Stimulated activated CD4-positive, alpha-beta T cell treated with anti-CD3 and anti-CD28 coated beads, Interleukin-2, amount 100 ng/mL, for 24 hours (primary cell): Measurements from ENCODE around the gene STX18.

ENCODE experiments used
- DNase-seq, 2 donors: peaks; one replicate each; pipeline ENCODE4 v3.0.0-alpha.2; 2020

STX18 gene

DNA sequence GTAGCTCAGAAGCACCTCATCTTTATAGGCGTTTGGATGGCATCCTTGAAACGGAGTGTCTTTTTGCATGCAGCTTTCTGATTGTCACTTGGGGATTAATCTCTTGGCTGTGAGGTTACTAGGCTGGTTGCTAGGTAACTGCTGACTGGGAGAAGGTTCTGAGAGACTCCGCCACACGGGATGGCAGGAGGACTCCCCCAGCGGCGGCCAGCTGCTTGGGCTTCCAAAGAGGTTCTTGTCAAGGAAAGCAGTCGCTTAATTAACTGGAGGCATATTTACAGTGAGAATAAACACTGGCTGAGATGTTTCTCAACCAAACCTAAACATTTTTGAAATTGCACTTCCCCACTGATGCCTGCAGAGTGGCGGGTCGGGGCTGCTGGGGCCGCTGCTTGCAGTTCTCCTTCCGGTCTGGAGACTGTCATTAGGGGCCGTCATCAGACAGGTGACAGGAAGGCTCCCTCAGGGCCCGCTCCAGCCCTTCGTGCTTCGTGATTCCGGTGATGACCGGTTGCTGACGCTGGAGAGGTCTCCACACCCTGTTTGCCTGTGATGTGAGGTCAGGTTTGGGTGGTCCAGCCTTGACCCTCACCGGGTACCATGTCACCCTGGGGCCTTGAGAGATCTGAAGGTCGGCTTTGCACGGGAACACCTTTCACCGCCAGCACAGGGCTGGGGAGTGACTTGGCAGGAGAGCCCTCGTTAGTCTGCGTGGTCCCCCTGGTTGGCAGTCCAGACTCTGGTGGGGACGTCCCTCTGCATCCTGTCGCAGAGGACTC is 145.8 kb downstream of the STX18 start:
- no peak for DNase-seq

DNA sequence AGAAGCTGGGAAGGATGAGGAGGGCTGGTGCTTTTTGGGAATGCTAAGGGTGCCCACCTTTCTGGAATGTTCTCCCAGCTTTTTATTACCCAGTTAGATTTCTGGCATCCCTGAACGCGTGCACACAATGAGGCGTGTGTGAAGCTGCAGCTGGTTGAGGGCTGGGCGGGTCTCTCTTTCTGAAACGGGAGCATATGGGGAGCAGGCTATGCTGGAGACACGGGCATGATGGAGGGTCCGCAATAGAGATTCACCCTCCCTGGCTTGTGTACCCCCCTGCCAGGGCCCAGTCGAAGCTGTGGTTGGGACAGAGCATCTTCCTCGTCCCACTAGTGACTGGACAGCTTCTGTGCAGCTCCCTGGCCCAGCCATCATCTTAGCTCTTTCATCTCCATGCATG is 146.5 kb downstream of the STX18 start:
- DNase-seq: no peak

DNA sequence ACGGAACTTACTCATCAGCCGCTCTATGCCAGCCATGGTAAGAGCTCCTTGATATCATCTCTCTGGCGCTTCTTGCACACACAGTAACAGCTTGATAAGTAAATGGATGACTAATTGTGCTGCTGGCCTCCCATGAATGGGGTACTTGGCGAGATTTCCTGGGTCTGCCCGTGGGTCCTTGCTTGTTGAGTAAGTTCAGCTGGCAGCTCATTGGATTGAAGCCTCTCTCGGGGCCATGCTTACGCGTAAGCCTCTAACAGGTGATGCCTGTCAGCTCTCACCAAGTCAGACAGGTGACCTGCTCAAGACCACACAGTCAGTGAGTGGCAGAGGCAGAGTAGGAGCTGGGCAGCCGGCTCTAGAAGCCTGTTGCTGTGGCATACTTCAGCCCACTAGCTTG is 147.2 kb downstream of the STX18 start:
- no peak for DNase-seq

DNA sequence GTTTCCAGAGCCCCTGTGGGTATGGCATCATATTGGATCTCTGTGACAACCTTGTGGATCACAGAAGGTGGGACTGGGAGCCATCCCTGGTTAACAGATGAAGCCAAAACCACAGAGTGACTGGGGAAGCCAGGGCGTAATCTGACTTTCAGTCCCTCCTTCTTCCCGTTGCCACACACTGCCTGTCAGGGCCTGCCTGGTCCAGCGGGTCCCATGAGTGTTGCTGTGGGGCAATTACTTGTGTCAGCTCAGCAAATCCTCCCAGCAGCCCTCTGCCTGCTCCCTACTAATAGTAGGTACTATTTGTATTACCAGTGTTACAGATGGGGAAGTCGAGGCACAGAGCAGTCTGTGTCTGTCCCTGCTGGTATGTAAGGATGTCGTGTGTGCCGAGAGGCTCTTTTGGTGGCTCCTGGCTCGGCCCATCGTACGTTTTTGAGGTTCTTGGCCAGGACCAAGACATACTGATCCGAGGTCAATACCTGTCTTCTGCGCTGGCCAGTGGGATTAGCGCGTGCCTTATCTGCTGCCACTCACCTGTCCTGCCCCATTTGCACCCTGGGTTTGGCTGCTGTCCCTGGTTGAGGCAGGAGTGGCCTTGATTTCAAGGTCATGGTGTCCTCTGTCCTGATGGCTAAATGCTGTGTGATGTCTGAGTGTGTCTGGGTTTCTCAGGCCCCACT is 149.2 kb downstream of the STX18 start:
- no peak for DNase-seq

DNA sequence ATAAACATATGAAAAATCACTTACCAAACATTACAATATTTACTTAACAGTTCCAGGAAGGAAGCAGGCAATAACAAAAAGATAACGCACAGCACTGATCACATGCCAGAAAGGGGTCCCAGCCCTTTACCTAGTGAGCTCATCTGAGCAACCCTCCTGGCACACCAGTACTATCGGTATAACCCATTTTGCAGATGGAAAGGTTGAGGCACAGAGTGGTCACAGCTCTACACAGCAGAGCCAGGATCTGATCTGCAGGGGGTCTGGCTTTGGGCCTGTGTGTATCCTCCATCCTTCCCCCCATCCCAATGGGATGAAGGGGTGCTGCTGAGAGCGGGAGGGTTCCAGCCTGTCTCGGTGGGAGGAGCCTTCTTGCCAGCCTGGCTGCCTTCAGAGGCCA is 150.0 kb downstream of the STX18 start:
- no peak for DNase-seq

DNA sequence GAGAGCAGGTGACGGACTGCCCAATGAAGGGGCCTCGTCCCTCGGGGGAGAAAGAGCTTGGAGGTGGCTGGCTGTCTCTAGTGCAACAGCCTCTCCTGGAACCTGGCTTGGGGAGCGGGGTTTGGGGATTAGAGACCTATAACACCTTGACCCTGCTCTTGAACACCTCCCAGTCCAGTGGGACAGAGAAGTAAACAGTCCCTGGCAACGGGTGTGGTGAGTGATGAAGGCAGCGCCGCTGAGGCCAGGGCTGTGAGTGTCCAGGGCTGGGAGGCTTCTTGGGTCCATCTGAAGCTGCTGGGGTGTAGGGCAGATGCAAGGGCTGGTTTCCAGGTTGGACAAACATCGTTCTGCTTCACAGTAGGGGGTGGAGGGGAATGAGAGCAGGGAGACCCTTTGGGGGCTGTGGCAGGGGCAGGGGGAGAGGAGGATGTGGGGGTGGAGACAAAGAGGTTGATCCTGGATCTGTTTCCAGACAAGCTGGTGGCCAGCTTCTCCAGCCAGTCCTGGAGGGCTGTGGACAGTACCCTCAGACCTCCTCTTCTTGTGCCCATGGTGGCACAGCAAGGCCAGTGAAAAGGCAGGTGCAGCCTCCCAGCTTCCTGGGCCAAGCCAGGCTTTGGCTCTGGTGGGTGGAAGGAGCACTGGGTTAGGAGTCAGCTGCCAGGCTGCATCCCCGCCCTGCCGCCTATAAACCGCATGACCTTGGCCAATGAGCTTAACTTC is 151.2 kb downstream of the STX18 start:
- no peak for DNase-seq

DNA sequence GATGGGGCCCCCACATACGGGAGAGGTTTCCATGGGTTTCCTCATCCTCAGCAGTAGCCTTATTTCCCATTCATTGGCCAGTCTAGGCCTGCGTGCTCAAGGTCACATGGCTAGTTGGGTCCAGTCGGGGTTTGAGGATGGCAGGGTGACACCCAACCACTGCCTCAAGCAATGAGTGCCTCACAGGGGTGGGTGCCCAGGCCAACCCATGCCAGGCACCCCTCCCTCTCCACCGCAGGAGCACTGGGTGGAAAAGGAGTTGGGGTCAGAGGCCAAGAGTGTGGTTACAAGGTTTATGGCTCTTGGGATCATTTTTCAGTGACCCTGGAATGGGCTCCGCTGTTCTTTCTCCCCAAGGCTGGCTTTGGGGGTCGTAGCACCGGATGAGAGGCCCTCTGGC is 151.8 kb downstream of the STX18 start:
- no peak for DNase-seq

DNA sequence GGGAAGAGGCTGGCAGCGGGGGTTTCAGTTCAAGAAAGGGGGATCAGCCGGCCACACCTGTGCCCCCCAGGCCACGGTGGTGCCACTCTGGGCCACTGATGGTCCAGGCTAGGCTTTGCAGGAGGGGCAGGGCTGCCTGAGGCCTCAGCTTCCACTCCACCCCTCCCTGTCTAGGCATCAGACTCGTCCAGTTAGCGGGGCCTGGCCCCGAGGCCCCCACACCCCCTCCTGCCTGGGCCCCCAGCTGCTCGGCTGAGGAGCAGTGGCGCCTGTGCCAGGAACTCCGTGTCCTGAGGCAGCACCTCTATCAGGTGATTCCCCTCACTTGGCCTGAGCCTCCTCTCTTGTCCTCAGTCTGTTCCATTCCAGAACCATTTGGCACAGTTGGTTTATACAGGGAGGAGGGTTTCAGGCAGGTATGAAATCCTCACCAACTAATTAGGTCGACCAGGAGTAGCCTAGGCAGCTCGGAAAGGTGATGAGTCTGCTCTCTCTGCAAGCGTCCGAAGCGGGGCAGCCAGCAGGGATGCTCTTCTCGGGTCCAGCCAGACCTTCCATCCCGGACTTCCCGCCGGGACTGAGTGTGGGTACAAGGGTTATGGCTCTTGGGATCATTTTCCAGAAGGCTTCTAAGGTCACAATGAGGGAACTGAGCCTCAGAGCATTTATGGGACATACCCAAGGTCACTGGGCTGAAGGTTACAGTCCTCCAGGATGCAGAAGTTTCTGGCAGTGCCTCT is 152.8 kb downstream of the STX18 start:
- DNase-seq: no peak

DNA sequence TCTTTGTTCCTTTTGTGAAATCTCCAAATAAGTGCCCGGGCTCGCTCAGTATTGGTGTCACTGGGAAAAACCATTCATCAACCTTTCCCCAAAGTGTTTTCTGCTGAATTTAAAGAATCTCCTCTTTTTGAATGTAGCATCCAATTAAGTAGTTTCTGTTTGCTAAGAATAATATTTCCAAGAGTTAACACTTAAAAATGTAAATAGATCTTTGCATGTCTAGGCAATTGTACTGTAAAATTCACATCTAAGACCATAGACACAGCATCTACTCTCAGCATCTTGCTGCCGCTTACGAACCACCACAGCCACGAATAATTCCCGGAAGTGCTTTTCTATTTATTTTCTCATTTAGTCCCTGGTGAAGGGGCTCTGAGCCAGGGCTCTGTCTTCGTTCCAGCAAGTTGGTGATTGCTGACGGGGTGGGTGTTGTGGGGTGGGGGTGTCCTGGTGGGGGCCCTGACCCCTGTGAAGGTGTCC is 153.5 kb downstream of the STX18 start:
- DNase-seq: no peak

DNA sequence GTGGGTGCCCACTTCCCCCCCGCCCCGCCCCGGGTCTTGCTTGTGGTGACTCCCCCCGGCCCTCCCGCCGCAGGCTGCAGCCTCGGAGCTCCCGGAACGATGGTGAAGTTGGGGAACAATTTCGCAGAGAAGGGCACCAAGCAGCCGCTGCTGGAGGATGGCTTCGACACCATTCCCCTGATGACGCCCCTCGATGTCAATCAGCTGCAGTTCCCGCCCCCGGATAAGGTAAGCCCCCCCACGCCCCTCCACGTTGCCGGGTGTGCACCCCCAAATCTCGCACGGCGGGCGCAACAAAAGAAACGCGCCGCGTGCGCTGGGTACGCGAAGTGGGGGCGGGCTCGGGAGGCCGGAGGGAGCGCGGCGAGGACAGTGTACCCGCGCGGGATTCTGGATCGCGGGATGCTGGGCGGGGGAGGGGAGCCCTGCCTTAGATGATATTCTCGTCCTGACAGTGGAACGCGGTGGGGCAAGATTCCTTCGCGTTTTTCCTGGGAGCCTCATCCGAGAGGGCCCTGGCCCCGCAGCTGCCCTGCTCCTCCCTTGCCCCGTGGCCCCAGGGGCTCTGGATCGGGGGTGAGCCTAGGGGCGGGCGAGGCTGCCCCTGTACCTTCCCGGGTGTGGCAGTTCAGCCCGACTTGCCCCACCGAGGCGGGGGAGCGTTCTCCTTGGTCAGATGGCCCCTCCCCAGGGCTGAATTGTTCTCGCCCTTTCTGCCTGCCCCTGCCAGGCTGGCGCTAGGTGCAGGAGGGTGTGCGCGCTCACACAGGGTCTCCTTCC is 154.1 kb downstream of the STX18 start:
- peak in 1 of 2 donors; percentile 13 for DNase-seq

DNA sequence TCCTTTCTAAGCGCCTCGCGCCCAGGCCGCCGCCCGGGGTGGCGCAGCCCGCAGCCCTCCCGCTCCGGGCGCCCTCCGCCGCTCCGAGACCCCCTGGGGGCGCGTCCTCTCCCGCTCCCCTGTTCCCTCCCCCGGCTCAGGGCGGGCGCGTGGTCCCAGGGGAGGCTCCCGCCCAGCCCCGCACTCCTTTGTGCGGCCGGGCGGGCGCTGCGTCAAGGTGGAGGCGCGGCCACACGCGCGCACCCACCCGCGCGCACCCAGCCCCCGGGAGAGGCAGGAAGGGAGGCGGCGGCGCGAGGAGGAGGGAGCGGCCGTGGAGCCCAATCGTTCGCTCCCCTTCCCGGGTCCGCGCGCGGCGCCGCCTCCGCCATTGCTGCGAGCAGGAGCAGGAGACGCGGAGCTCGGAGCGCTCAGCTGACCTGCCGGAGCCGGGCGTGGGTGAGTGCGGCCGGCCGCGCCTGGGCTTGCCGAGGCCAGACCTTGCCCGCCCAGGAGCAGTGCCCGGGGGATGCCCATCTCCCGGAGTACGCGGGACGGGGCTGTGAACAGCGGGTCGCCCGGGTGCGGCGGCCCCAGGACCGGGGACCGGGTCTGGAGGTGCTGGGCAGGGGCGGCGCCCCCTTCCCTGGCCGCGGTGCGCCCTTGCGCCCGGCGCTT is 155.0 kb downstream of the STX18 start, which contains the start of gene NSG1:
TSS of gene NSG1 (plus strand) at position 367 of the 657 bp plus-strand sequence. CDS start 528 bp downstream, outside the sequence.
- peak; percentile 32 to 50 for DNase-seq

DNA sequence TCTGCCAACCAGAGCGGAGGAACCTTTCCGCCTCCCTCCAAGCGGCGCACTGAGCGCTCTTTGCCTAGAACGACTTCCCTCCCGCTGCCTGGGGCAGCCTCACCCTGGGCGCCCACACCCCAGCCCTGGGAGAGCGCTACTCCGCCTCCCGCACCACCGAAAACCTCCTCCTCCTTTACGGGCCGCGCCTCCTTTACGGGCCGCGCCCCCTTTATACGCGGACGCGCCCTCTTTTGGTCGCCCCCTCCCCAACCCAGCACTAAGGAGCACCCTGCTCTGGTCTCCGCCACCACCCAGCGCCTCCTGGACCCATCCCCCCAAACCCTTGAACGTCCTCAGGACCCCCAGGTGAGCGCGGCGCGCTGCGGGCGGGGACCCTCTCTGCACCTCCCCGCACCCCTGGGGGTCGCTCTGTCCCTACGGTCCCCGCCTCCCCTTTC is 155.5 kb downstream of the STX18 start:
- DNase-seq: peak; percentile 39 to 46

DNA sequence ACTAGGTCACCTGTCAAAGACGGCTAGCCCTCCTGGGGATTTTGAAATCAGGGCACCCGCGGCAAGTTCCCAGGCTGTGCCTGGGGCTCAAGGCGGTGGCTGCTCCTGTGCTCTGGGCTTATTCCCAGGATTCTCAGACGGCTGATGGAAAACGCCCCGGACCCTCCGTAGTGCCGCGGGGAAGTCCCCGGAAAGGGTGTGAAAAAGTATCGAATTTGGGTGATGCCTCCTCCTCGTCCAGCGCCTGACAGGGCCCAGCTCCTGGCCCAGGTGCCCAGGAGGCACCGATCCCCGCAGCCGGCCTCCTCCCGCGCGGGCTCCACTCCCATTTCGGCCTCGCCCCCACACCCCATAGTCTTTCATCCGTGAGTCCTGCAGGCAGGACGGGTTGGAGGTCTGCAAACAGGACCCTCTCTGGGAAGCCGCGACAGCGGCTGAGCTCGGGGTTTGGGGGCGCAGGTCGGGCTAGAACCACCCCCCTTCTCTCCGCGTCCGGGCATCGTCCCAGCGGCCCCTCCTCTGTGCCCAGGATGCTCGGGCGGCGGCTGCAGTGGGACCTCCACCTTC is 156.0 kb downstream of the STX18 start:
- DNase-seq: no peak

DNA sequence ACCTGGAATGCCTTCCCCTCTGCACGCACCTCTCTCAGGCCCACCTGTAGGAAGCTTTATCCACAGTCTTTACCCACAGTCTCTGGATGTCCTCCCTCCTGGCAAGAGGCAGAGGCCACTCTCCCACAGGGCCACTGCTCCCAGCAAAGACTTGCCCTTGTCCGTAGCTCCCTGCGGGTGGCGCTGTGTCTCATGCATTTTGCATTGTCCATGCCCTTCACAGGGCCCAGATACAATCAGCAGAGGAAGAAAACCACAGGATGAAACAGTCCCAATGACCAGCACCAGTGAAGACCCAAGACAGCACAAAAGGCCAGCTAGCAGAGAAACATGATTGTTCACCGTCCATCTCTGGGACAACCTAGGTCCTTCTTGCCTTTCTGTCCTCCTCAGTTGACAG is 157.0 kb downstream of the STX18 start:
- peak in 1 of 2 donors; percentile 20 for DNase-seq

DNA sequence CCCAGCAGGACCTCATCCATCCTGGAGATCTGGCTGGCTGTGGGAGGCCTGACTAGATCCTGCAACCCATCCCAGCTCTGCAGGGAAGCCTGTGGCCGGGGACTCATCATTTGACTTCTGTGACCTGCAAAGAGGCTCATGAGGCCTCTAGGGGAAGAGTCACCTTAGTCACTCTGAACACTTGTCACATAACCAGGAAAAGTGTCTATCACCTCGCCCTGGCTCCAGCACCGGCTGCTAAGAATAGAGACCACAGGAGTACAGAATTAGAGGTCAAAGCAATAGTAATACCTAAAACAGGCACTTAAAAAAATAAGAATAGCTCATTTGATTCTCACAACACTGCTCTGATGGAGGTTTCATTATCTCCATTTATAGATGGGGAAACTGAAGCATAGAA is 158.8 kb downstream of the STX18 start:
- DNase-seq: no peak

DNA sequence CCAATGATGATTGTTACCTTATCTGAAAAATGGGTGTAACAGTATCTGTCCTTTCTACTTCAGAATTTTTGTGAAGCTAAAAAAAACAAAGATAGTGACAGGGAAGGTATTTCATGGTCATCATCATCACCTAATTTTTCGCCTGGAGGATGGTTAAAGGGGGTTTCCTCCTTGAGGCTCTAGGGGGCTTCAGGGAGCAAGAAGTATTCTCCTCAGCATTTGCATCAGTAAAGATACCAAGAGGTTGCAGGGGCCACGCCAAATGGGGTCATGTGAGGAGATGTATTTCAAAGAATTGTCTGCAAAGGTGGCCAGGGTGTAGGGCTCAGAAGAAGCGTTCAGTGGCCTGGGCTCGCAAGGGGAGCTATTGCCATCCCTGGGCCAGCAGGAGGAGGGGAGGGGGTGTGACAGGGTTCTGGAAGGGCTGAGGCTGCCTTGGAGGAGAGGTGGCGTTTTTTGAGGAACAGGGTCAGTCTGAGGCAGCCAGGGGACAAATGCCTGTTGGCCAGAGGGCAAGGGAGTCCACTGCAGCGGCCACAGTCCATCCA is 162.2 kb downstream of the STX18 start:
- DNase-seq: no peak

DNA sequence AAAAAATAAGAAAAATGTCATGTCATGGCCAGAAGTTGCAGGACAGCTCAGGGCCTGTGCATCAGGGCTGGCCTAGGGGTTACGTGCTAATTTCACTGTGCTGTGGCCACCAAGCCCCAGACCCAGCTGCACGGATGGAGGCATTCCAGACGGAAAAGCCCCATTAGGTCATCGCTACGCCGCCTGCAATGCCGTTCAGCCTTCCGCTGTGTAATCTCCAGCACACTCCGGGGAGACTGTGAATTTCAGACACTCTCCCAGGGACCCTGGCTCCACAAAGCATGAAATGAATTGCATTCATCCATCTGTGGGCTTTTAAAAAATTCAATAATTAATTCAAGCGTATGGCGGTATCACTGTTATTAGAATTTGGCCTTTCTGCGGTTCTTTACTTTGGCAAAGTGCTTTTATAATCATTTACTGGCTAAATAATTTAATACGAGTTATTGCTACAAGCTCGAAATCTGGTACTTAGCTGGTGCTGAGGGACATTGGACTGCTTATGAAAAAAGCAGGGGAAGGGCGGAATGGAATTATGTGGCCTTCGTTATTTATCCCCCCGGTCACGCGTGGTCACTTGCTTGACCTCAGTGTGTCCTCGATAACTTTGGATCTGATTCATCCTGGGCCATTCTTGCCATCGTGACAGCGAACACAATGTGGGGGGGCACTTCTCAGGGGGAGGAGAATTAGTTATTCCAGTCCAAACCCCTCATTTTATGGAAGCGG is 164.0 kb downstream of the STX18 start:
- no peak for DNase-seq

DNA sequence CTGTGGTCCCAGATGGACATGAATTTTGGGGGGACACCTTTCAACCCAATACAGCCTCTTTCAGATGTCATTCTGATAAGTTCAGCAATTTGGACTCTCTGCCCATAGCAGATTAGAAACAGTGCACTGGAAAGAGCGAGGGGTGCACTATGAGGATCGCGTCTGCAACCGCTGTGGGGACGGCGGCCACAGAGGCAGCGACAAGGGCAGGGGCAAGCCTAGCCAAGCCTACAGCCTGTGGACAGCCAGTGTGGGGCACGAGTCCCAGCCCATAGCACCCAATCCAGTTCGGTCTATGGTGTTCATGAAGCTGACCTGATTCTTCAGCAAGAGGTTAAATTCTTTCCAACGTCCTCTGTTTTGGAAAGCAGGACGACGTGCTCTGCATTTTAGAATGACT is 164.7 kb downstream of the STX18 start:
- no peak for DNase-seq

DNA sequence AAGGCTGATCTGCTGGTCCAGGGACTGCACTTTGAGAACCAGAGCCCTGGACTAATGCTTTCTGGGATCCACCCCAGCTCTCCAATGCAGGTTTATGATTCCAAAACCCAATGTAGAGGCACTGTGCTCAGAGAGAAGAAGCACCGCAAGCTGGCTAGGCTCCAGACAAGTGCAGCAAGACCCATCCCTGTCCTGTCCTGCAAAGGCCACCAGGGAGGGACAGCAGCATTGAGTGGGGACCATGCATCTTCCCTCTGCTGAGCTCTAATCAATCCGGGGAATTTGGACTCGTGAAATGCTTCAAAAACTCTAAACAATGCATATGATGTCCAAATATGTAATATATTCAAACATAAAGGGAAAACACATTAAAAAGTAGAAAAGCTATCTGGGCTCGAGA is 165.8 kb downstream of the STX18 start:
- no peak for DNase-seq
